Stimulated activated CD8-positive, alpha-beta memory T cell treated with anti-CD3 and anti-CD28 coated beads, Interleukin-12 subunit alpha, Interleukin-12 subunit beta, amount 100 ng/mL, for 24 hours (primary cell): Measurements from ENCODE around the gene TCERG1L.

Experiments
- DNase-seq: peaks from one replicate; pipeline ENCODE4 v3.0.0-alpha.2; 2020; ENCODE audit errors: extremely low read depth

Gene TCERG1L

GRCh38 chr10:131314799-131315198 is 3.3 kb upstream of the TCERG1L start:
- DNase-seq: no peak

GRCh38 chr10:131314148-131314547 is 2.6 kb upstream of the TCERG1L start:
- DNase-seq: no peak

GRCh38 chr10:131313377-131313776 is 1.9 kb upstream of the TCERG1L start:
- DNase-seq: no peak

GRCh38 chr10:131312478-131312836 is 936 bp upstream of the TCERG1L start:
- DNase-seq: no peak

GRCh38 chr10:131311402-131311660 is 190 bp downstream of the TCERG1L start:
- DNase-seq: no peak

GRCh38 chr10:131310551-131311401 is 745 bp downstream of the TCERG1L start:
- no peak for DNase-seq

- no peak for DNase-seq
These were observed 1.4 kb downstream of the TCERG1L start for GRCh38 chr10:131310142-131310541.

GRCh38 chr10:131300508-131300907 is 11.0 kb downstream of the TCERG1L start:
- DNase-seq: no peak

GRCh38 chr10:131290781-131291180 is 20.7 kb downstream of the TCERG1L start:
- DNase-seq: no peak

GRCh38 chr10:131288648-131289047 is 22.9 kb downstream of the TCERG1L start:
- no peak for DNase-seq

GRCh38 chr10:131282961-131283360 is 28.6 kb downstream of the TCERG1L start:
- DNase-seq: no peak

- DNase-seq: no peak
These were observed 31.4 kb downstream of the TCERG1L start for GRCh38 chr10:131280101-131280500.

- no peak for DNase-seq
These were observed 32.0 kb downstream of the TCERG1L start for GRCh38 chr10:131279516-131279915.

GRCh38 chr10:131277969-131278368 is 33.6 kb downstream of the TCERG1L start:
- no peak for DNase-seq

- DNase-seq: no peak
These were observed 34.2 kb downstream of the TCERG1L start for GRCh38 chr10:131277278-131277677.

- DNase-seq: no peak
These were observed 35.8 kb downstream of the TCERG1L start for GRCh38 chr10:131275691-131276090.

GRCh38 chr10:131274883-131275282 is 36.6 kb downstream of the TCERG1L start:
- no peak for DNase-seq

- no peak for DNase-seq
These were observed 37.2 kb downstream of the TCERG1L start for GRCh38 chr10:131274133-131274880.

- no peak for DNase-seq
These were observed 38.0 kb downstream of the TCERG1L start for GRCh38 chr10:131273476-131273875.

- DNase-seq: no peak
These were observed 38.5 kb downstream of the TCERG1L start for GRCh38 chr10:131272897-131273451.

GRCh38 chr10:131271966-131272365 is 39.6 kb downstream of the TCERG1L start:
- DNase-seq: no peak

- DNase-seq: no peak
These were observed 40.2 kb downstream of the TCERG1L start for GRCh38 chr10:131271195-131271880.
